ENCODE data around the gene MTA3. TPM values are rescaled to one million over a fixed set of nuclear protein-coding genes. Genes with fewer than 3 reads are reported as not detected.

MTA3 gene
- total and polyA plus RNA-seq, 2 of the 8 experiments (the other 6 are each of a cell fraction or from before 2014, with no cell fraction given), result 125 to 184 TPM

DNA sequence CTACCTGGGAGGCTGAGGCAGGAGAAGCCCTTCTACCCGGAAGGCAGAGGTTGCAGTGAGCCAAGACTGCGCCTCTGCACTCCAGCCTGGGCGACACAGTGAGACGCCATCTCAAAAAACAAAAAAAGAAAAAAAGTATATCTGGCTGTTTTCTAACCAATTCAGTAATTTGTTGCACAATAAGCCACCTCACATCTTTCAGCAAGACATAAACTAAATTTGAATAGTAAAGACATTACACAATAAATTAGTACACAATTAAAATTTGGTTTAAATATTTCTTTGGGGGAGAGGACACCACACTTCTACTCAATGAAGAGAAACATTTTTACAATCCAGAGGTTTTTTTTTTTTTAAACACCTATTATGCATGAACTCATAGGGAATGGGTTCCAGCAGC, 36.0 kb upstream of the MTA3 start (continued):
- TF ChIP-seq MAX (IDR thresholded peaks at IDR 0.05), result no peak
- no peak for TF ChIP-seq ZNF274 (IDR thresholded peaks at IDR 0.05; ENCODE audit: borderline replicate concordance, extremely low read depth, low read length)
- TF ChIP-seq CEBPB (IDR thresholded peaks at IDR 0.05; ENCODE audit: low read depth, low read length), result no peak
- no peak for TF ChIP-seq RBBP5 (IDR thresholded peaks at IDR 0.05; ENCODE audit: borderline replicate concordance, low read depth, low read length)
- no peak for TF ChIP-seq EZH2 (IDR thresholded peaks at IDR 0.05; ENCODE audit: low read depth, low read length, severe bottlenecking)

All from H1 (cell line).